GM18517 (cell line): ENCODE data around the gene AUTS2.
A peak's percentile ranks its signal among the peaks of the same experiment; 100 is the strongest.
"Not testable (repeated sequence)": the region's sequence is repeated elsewhere in the genome, so short reads cannot be mapped to it uniquely, and the experiment has no call there.

Experiments used
- ATAC-seq: cut with Tn5 transposase; IDR thresholded peaks from one replicate; pipeline ENCODE4 v1.9.1; 2021; ENCODE audit warnings: mild to moderate bottlenecking, moderate library complexity; ENCODE audit not compliant: unreplicated experiment

Gene AUTS2

DNA sequence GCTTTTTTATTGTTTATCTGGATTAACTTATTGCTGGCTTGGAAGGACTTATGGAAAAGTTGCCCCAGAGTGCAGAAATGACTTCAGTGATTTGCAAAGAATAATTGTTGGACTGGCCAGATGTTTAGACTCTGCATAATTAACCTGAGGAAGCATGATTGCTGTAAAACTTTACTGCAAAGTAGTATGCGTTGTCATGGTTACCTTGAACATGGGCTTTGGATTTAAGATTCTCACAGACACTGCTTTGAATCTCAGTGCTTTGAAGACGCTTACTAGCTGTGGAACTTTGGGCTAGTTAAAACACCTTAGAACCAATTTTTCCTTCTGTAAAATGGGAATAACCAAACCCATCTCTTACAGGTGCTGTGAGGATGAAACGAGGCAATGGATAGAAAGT lies 1108.4 kb downstream of the AUTS2 start:
- no peak for ATAC-seq

DNA sequence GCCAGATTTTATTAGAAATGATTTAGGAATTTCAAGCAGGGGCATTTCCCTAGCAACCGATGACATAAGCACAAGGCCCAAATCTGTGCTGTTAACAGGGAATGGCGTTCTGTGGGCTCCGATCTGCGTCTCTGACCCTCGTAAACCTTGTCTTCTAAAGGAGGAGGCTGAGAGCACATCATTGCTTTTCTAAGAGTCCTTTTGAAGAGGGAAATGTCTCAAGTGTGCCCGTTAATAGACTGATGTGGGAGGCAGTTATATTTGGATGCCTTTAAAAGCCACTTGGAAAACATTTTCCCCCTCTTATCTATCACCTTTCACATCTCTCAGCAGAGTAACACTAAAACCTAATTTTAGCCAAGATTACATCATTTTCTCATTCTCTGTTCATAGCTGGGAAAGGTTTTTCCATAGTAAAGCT lies 1109.6 kb downstream of the AUTS2 start:
- ATAC-seq = no peak

DNA sequence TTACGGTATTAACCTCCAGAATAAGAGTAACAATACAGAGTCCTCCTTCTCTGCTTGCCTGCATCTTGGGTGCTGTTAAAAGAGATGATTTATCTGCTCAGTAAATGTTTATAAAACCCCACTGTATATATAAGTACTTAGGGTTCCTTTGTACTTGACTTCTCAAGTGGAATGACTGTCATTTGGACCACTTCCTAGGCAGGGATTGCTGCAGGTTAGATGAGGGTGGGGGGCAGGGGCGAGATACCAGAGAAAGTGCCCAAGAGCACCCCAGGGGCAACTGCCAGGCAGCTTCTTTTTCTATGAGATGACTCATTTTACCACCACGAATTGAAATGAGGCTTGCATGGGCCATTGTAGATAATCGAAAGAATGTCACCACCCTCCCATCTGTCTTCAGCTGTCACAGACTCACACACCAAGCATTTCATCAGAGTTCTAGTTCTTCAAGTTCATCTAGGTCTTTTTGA lies 1111.8 kb downstream of the AUTS2 start:
- ATAC-seq = no peak

DNA sequence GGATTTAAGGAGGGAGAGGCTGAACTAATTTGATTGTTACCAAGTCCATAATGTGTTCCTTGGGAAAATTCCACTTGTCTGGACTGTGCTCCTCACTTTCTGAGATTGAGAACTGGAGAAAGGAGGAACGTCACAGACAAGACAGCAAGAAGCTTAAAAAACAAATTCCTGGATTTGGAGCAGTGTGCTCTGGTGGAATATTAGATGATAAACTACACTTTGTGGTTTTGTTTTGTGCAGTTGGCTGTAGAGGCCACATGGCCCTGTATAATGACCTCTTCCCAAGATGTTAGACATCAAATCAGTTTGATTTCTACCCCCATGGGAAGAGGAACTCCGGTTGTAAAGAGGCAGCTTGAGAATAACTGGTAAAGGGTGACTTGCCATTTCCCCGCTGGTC lies 1112.4 kb downstream of the AUTS2 start:
- no peak for ATAC-seq

DNA sequence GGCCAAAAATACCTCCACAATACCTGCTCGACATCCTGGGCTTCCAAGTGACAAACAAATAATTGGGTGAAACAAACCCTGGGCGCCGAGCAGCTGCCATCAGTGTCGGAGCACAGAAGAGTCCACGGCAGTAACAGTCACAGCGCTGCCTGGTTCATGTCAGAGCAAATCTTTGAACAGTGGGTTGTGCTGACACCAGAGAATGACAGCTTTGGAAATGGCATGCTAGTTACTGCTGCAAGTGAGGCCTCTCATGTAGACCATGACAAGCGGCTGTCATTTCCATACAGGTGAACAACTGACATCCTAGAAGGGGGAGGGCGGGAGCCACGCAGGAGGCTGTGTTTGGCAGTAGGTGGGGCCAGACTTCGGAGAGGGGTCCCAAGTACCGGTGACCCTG lies 1113.2 kb downstream of the AUTS2 start:
- ATAC-seq = no peak

DNA sequence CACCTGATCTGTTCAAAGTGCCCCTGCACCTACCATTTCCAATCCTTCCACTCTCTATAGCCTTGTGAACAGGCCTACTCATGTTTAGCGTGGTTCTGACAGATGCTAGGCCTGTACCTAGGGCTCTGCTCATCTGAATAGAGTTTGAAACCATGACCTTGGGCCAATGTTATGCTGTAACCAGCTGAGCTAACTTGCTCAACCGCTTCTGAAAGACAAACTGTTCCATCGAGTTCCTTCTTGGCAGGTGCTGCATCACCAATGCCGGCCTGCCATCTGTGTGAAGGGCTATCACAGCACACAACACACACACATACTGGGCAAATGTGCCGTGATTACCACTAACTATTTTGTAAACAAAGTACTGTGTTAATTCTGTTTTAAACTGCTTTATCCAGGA lies 1114.7 kb downstream of the AUTS2 start:
- no peak for ATAC-seq

DNA sequence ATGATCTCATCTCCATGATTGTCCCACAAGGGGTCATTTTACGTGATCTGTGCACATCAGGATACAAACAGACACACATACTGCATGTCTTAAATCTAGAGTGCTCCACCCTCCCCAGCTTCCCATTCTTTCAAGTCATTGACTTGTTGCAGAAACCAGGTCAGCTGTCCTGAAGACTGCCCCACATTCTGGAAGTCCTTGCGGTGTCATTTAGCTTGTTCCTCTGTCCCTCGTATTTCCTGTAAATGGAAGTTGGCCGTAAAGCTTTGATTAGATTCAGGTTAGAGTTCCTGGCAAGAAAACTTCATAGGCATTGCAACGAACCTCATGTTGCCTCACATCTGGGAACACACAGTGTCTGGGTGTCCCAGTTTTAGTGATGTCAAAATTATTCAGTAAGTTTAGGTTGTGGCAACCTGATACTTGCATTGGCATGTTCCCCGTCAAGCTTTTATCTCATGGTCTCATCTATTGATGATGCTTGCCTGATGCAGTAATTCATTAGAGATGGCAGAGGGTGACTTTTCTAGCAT lies 1116.3 kb downstream of the AUTS2 start:
- ATAC-seq = no peak

DNA sequence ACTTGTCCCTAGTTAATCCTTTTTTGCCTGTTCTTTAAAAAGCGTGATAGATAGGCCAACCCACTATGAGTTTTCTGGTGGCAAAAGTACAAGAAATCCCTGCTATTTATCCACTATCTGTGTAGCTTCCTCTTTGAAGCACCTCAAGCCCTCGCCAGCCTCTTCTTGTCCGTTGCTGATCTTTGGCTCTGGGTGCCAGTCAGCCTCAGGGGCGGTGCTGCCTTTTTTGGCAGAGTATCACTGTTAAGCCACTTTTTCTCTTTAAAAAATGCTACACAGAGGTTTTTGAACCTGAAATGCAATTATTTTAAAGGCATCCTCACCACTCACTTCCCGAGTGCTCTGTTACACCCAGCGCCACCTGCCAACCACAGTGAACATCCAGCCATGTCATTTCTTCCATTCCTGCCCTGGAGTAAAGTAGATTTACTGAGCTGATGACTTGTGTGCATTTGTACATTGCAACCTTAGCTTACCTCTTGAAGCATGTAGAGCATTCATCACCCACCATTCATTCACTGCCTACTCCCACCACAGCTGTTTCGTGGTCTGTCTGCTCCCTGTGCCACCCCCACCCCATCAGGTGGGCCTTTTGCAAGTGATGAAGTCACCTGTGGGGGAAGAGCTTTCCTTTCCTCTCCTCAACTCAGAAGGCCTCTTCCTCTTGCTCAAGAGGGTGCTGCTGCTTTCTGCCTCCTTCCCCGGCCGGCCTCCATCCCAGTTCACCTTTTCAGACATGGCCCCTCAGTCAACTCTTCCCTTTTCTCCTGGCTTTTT lies 1119.5 kb downstream of the AUTS2 start:
- ATAC-seq = no peak

DNA sequence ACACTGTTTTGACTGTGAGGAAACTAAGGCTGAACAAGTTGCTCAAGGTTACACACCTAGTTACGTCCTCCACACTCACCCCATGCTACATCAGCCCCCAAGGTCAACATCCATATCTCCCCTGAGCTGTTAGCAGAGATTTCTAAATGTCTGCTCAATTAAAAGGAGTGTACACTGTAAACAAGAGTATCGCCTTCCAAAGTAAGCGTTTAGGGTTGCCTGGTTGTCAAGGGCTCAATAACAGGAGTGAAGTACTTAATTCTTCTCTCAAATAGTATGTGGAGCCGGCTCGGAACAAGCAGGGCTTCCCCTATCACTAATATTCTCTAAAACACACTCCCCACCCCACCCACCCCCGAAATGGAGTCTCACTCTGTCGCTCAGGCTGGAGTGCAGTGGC lies 1120.8 kb downstream of the AUTS2 start:
- no peak for ATAC-seq

DNA sequence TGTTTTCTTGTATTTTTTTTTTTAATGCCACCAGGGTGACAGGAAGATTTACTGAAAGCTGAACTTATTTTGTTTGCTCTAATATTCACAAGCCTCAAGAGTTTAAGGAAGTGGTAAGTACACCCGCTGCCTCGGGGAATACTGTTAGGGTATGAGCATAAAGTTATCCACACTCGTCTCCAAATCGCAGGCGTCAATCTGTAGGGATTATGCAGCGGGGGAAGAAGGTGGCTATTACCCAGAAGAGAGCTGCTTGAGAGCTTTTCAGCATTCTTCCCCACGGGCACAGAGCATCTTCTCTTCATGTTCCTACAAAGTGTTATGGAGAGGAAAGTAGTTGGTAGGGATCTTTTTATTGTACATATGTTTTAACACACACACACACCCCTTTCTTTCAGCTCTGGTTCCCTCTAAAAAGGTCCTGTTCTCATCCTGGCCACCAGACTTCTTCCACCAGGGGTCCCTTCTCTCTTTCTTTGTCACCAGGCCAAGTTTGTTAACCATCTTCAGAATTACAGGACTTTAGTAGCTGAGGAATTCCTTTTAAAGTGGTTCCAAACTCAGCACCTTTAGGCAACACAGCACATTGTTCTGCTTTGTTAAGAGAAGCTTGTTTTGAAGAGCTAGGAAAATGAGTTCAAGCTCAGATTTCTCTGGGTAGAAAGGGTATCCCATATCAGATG lies 1122.1 kb downstream of the AUTS2 start:
- ATAC-seq = no peak

DNA sequence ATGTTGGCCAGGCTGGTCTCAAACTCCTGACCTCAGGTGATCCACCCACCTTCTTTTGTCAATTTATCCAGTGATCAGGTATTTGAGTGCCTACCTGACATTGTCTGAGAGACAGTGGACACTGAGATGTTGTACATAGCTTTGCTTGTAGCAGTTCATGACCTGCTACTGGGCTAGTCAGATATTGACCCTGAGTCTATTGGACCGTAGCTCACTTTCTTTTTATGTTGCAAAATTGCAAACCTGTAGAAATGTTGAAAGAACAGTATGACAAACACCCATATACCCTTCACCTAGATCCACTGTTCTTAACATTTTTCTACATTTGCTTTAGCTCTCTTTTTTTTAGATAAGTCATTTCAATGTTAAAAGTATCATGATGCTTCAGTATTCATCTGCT lies 1123.2 kb downstream of the AUTS2 start:
- ATAC-seq = no peak

DNA sequence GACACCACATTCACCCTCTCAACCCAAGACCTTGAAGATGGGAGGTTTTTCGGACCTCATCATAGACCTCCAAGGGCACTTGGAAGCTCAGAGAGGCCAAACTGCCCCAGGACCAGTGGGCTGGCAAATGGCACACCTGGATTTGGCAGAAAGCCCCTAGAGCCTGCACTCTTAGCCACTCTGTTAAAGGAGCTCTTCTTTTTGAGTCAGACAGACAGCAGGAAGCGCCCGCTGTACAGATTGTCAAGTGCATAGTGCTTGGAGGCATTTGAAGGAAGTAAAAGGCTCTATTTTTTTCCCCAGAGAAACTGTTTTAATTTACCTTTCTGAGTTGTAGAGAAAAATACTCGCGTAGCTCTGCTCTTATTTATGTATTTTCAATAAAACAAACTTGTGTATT lies 1125.1 kb downstream of the AUTS2 start:
- ATAC-seq = no peak

DNA sequence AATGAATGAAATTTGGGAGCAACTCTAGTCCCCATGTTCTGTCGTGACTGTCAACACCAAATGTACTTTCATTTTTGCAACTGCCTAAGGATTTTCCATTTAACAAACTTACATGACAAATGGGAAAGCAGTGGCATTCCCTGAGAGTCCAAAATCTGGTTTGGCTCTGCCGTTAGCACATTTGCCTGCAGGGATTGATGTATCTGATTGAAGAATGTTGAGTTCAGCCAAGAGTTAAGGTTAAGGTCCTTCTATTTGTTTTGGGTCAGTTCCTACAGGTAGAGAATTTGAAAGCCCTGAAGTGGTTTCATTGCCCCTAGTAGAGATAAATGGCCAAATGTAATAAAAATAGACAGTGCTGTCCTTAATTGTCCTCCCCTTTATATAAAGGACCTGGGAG lies 1127.2 kb downstream of the AUTS2 start:
- ATAC-seq = no peak

DNA sequence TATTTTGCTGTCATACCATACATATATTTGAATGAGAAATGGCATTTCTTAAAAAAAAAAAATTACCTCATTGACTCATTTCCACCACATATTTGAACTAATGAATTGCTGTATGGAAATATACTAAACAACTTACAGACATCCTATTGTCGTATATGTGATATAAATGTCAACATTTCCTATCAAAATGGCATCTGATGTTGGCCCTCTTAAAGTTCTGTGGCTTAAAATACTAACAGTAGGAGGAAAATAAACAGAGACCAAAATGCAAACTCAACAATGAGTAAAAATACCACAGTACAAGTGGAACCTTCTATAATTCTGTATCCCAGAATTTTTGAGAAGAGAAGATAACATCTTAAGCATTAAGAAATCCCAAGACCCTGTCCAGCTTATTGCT lies 1128.0 kb downstream of the AUTS2 start:
- no peak for ATAC-seq

DNA sequence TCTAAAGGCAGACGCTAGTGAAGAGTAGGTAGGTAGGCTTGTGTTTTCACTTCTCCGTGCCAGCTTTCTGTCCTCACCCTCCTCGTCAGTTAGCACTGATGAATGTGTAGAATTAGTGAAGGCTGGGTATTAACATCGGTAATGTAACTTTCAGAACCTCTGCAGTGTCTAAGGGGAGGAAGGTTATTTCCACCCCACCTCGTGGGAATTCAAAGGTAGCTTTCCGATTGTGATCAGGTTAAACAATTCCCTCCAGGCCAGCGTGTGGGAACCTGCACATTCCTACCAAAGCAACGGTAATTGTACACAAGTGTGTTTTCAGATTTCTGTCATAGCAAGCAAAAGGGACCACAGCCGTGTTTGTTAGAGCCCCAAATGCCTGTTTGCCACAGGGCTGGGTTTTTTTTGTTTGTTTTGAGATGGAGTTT lies 1128.7 kb downstream of the AUTS2 start:
- peak; percentile 80 for ATAC-seq

DNA sequence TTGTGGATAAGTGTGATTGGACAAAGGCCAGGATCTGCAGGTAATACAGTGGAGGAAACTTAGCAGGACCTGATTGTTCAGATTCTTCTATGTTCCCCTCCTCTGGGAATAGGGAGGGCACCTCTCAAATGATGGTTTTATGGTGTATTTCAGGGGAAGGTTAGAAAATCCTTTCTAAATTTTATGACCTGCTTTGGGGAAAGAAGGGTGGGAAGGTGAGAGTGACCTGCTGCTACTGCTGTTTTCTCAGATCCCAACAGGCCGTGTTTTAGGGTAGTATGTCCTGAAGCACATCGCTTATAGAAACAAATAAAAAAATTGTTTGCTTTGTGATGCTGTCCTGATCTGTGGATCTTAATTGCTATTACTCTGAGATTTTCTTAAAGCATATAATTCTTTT lies 1129.6 kb downstream of the AUTS2 start:
- no peak for ATAC-seq

DNA sequence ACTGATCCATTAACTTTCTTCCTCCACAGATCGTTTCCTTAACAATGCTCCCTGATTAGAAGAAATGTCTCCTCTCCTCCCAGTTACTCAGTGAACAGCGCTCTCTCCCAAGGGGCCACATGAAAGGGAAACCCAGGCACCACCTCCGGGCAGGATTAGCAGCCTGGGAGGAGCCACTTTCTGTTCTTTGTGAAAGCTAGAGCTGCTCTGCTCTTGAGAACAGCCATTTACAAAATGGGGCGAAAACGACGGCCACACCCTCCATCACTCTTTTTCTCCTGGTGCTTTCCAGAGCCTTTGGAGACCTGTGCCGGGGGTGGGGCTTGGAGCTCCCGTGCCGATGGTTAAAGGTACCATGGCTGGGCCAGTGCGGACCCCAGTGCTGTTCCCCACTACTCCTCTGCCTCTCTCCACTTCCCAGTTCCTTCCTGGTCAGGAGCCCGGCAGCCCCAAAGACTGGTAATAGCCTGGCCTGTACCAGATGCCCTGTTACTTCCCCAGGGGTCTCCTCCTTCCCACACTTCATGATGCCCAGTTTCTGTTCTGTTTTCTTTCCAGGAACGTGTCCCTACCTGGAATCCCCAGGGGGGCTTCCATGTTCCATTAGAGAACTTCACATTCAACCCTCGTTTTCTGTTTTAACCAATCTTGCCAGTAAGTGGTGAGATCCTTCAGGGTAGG lies 1130.7 kb downstream of the AUTS2 start:
- ATAC-seq = no peak

DNA sequence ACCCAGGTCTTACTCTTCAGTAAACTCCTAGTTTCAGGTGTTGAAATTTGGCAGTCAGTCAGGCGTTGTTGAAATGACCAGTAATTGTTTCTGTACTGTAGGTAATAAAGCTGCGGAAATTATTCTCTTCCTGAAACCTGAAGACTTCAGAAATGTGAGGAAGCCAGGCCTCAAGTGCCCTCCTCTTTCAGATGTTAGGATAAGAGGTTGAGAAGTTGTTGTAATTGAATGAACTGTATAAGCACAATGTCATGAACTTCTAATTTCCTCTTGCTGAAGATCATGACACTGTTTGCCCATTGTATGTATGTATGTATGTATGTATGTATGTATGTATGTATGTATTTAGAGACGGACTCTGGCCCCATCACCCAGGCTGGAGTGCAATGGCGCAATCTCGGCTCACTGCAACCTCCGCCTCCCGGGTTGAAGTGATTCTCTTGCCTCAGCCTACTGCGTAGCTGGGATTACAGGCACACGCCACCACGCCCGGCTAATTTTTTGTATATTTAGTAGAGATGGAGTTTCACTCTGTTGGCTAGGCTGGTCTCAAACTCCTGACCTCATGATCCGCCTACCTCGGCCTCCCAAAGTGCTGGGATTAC lies 1131.4 kb downstream of the AUTS2 start:
- not testable (repeated sequence) for ATAC-seq

DNA sequence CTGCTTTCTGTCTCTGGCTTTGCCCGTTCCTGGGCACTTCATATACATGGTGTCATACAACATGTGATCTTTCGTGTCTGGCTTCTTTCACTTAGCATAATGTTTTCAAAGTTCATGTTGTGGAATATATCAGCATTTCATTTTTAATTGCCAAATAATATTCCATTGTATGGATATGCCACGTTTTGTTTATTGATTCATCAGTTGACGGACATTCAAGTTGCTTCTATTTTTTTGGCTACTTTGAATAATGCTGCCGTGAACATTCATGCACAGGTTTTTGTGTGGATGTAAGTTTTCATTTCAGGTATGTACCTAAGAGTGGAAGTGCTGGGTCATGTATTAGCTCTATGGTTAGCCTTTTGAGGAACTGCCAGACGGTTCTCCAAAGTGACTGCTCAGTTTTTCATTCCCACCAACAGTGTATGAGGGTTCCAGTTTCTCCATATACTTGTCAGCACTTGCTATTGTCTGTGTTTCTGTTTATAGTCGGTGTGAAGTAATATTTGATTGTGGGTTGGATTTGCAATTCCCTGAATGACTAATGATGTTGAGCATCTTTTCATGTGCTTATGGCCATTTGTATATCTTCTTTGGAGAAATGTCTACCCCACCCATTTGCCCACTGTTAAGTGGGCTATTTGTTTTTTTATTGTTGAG lies 1132.3 kb downstream of the AUTS2 start:
- no peak for ATAC-seq

DNA sequence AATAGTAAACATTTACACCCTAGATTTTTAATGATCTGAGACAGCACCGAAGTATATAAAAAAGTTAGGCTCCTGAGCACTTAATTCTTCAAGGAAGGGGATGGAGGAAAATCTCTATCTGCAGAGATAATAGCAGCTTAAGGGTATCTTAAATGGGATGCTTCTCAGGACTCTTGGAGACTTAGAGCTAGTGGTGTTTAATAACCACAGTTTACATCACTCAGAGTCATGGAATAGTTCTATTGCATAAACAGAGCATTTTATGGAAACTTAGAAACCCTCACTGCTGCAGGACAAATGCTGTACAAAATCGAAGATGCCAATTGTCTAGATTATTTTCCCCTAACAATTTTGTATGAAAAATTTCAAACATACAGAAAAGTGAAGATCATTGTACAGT lies 1134.8 kb downstream of the AUTS2 start:
- ATAC-seq = no peak

DNA sequence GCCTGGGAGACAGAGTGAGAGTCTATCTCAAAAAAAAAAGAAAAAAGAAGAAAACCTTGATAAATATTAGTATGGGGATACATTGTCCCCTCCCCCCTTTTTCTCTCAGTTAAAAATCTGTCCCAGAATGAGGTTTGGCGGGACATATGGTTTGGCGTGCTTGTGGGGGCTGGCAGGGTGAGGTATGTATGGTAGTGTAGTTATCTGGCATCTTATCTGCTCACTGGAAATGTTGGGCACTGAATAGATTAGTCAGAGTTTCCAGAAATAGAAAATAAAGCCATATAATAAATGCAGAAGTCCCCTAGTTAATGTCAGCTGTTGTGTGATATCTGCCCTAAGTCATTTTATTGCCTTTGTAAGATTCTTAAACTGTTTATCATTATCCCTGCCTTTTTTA lies 1136.1 kb downstream of the AUTS2 start:
- no peak for ATAC-seq
